NCI-H446 treated with DMSO at 0.1 percent for 48 hours (cell line): ENCODE data around the gene VCP.

Experiments used
- DNase-seq: peaks from one replicate; lab custom pipeline; 2025; lab: John Stamatoyannopoulos, UW

Gene VCP

DNA sequence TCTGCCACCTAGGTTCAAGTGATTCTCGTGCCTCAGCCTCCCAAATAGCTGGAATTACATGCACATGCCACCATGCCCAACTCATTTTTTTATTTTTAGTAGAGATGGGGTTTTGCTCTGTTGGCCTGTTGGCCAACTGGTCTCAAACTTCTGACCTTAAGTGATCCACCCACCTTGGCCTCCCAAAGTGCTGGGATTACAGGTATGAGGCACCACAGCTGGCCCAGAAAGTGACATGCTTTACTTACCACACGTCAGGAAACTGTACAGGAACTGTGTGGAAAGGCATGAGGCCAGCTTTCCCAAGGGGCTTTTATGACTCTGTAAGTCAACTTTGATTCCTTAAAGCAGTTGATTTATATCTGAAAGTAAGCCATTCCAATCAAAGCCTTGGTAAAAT lies 57.9 kb downstream of the VCP start:
- DNase-seq: no peak

DNA sequence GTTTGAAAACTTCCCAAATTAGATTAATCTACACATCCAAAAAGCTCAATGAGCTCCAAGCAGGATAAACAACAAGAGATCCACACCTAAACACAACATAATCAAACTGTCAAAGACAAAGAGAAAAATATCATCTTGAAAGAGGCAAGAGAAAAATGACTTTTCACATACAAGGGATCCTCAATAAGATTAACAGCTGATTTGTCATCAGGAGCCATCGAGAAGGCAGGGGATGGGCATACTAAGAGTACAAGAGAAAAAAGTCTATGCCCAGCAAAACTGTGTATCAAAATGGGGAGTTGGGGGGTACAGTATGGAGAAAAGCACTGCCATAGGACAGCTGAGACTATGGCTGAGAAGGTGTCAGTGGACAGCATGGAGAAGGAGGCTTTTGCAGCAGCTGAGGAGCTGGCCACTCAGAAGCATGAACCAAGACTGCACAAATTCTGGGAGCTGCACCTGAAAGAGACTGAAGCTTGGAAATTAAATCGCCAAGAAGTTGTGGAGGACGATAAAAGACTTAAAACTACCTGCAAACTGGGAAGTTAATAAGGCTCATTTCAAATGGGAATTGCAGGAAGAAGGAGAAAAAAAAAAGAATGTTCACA lies 62.0 kb downstream of the VCP start:
- no peak for DNase-seq
